H9 (cell line): ENCODE measurements around the gene NAALADL1. TPM values are rescaled to one million over a fixed set of nuclear protein-coding genes. Genes with fewer than 3 reads are reported as not detected.

ENCODE experiments used
- DNase-seq: peaks from one replicate; pipeline ENCODE4 v3.0.0-alpha.2; 2017
- H2AFZ ChIP-seq: one replicate; pipeline ENCODE4 v1.6.1; 2013; ENCODE audit warnings: mild to moderate bottlenecking, low read length, control low read depth, moderate library complexity
- H2AK5ac ChIP-seq: 2 replicates; pipeline ENCODE4 v1.6.1; 2013; ENCODE audit warnings: low read length, control low read depth, mixed read lengths; ENCODE audit not compliant: insufficient read length
- H2BK120ac ChIP-seq: one replicate; pipeline ENCODE4 v1.6.1; 2013; ENCODE audit warnings: low read depth, mild to moderate bottlenecking, low read length, control low read depth, inconsistent platforms; ENCODE audit not compliant: poor library complexity, severe bottlenecking
- H2BK12ac ChIP-seq: 2 replicates; pipeline ENCODE4 v1.6.1; 2013; ENCODE audit warnings: low read length, control low read depth, mixed read lengths, low read depth; ENCODE audit not compliant: insufficient read length
- H2BK15ac ChIP-seq: 2 replicates; pipeline ENCODE4 v1.6.1; 2013; ENCODE audit warnings: low read depth, low read length, control low read depth
- H2BK20ac ChIP-seq: one replicate; pipeline ENCODE4 v1.6.1; 2013; ENCODE audit warnings: low read depth, mild to moderate bottlenecking, low read length, control low read depth, inconsistent platforms; ENCODE audit not compliant: poor library complexity, severe bottlenecking
- H2BK5ac ChIP-seq: 2 replicates; pipeline ENCODE4 v1.6.1; 2013; ENCODE audit warnings: low read length, control low read depth, mixed read lengths; ENCODE audit not compliant: insufficient read length
- H3K14ac ChIP-seq: 2 replicates; pipeline ENCODE4 v1.6.1; 2013; ENCODE audit warnings: low read length, control low read depth; ENCODE audit not compliant: insufficient read depth
- H3K18ac ChIP-seq: 2 replicates; pipeline ENCODE4 v1.6.1; 2013; ENCODE audit warnings: low read depth, mild to moderate bottlenecking, mixed read lengths, low read length, control low read depth; ENCODE audit not compliant: insufficient read length
- H3K23ac ChIP-seq: 2 replicates; pipeline ENCODE4 v1.6.1; 2013; ENCODE audit warnings: low read length, control low read depth, mixed read lengths, low read depth; ENCODE audit not compliant: insufficient read length
- H3K23me2 ChIP-seq: 2 replicates; pipeline ENCODE4 v1.6.1; 2013; ENCODE audit warnings: low read depth, mild to moderate bottlenecking, mixed read lengths, low read length, control low read depth; ENCODE audit not compliant: insufficient read length, poor library complexity, severe bottlenecking
- H3K27ac ChIP-seq: 2 replicates; pipeline ENCODE4 v1.5.1; 2013; ENCODE audit warnings: low read length, control low read depth, mixed read lengths, low read depth; ENCODE audit not compliant: insufficient read length
- H3K27me3 ChIP-seq: 2 replicates; pipeline ENCODE4 v1.6.1; 2013; ENCODE audit warnings: low read length, control low read depth, inconsistent platforms; ENCODE audit not compliant: insufficient read depth
- H3K4ac ChIP-seq: 2 replicates; pipeline ENCODE4 v1.6.1; 2013; ENCODE audit warnings: low read depth, mild to moderate bottlenecking, control low read depth, inconsistent platforms, low read length, moderate library complexity
- H3K4me1 ChIP-seq: 2 replicates; pipeline ENCODE4 v1.6.1; 2013; ENCODE audit warnings: low read length, control low read depth, inconsistent platforms; ENCODE audit not compliant: insufficient read depth
- H3K4me2 ChIP-seq: 2 replicates; pipeline ENCODE4 v1.6.1; 2013; ENCODE audit warnings: low read length, control low read depth, mixed read lengths; ENCODE audit not compliant: insufficient read length, insufficient read depth
- H3K56ac ChIP-seq: 2 replicates; pipeline ENCODE4 v1.6.1; 2013; ENCODE audit warnings: low read depth, mild to moderate bottlenecking, mixed read lengths, low read length, control low read depth; ENCODE audit not compliant: insufficient read length
- H3K79me1 ChIP-seq: 2 replicates; pipeline ENCODE4 v1.6.1; 2013; ENCODE audit warnings: low read depth, mild to moderate bottlenecking, moderate library complexity, low read length, control low read depth, inconsistent platforms; ENCODE audit not compliant: insufficient read depth, poor library complexity, severe bottlenecking
- H3K79me2 ChIP-seq: 2 replicates; pipeline ENCODE4 v1.6.1; 2013; ENCODE audit warnings: low read length, control low read depth, inconsistent platforms; ENCODE audit not compliant: insufficient read depth
- H3K9ac ChIP-seq: 2 replicates; pipeline ENCODE4 v1.6.1; 2013; ENCODE audit warnings: low read length, control low read depth, mixed read lengths; ENCODE audit not compliant: insufficient read length; ENCODE audit errors: extremely low read depth
- H3K9me3 ChIP-seq: one replicate; pipeline ENCODE4 v1.6.1; 2013; ENCODE audit warnings: low read depth, low read length, inconsistent platforms; ENCODE audit not compliant: control insufficient read depth
- H3T11ph ChIP-seq: one replicate; pipeline ENCODE4 v1.6.1; 2013; ENCODE audit warnings: mild to moderate bottlenecking, low read length, control low read depth, inconsistent platforms
- H4K20me1 ChIP-seq: one replicate; pipeline ENCODE4 v1.6.1; 2013; ENCODE audit not compliant: control insufficient read depth, insufficient read length, insufficient read depth
- H4K5ac ChIP-seq: 2 replicates; pipeline ENCODE4 v1.6.1; 2013; ENCODE audit warnings: low read depth, mild to moderate bottlenecking, mixed read lengths, low read length, control low read depth; ENCODE audit not compliant: insufficient read length
- H4K8ac ChIP-seq: replicated peaks from 2 replicates; pipeline ENCODE4 v1.6.1; 2013; ENCODE audit warnings: low read length, control low read depth, mixed read lengths, low read depth; ENCODE audit not compliant: insufficient read length
- H4K91ac ChIP-seq: 2 replicates; pipeline ENCODE4 v1.6.1; 2013; ENCODE audit warnings: low read depth, mild to moderate bottlenecking, moderate library complexity, mixed read lengths, low read length, control low read depth; ENCODE audit not compliant: insufficient read length
- H3K27ac Mint-ChIP-seq, 3 experiments: 2 replicates in 2 of 3; 3 replicates in 1 of 3; pipeline ENCODE4 v1.8.0; 2020 to 2021; ENCODE audit warnings: mixed read lengths in 3 of 3, mild to moderate bottlenecking in 1 of 3, moderate library complexity in 1 of 3
- H3K27me3 Mint-ChIP-seq: 2 replicates; pipeline ENCODE4 v1.8.0; 2021; ENCODE audit warnings: low read depth, mild to moderate bottlenecking, moderate library complexity, mixed read lengths
- H3K36me3 Mint-ChIP-seq, 3 experiments: 2 replicates in 2 of 3; 3 replicates in 1 of 3; pipeline ENCODE4 v1.8.0; 2020 to 2021; ENCODE audit warnings: low read depth in 3 of 3, mixed read lengths in 3 of 3; ENCODE audit not compliant: insufficient read depth in 1 of 3
- H3K4me1 Mint-ChIP-seq, 2 experiments: 2 replicates each; pipeline ENCODE4 v1.8.0; 2020; ENCODE audit warnings: mixed read lengths in 2 of 2
- H3K4me3 Mint-ChIP-seq, 2 experiments: 2 replicates in 1 of 2; 3 replicates in 1 of 2; pipeline ENCODE4 v1.8.0; 2020 to 2021; ENCODE audit warnings: mild to moderate bottlenecking in 2 of 2, mixed read lengths in 2 of 2, moderate library complexity in 1 of 2
- H3K9me3 Mint-ChIP-seq, 2 experiments: 2 replicates in 1 of 2; 3 replicates in 1 of 2; pipeline ENCODE4 v1.8.0; 2020; ENCODE audit warnings: mild to moderate bottlenecking in 2 of 2, mixed read lengths in 2 of 2, moderate library complexity in 1 of 2
- CTCF ChIP-seq: fragments of 200-600 bp; sonication (generic); conservative IDR thresholded peaks from 3 replicates; pipeline ENCODE4 v1.8.0; 2021; ENCODE audit warnings: antibody characterized with exemption, mild to moderate bottlenecking
- WGBS: extraction: QIAGEN DNeasy Blood & Tissue Kit; methylation state at CpG from one replicate; pipeline ENCODE4 v1.1.7; 2013; ENCODE audit warnings: missing lambda C conversion rate, low lambda C conversion rate, mixed read lengths; ENCODE audit not compliant: insufficient read length; ENCODE audit errors: extremely low coverage; 5-methylcytosine and 5-hydroxymethylcytosine counted together
- total RNA-seq: library from RNA; stranded (reverse); gene quantifications from 2 replicates; pipeline ENCODE4 v1.2.1, GENCODE V29; 2021

The NAALADL1 gene
- total RNA-seq, 1 experiment from 2014 or later, result 1.0 TPM

- peaks cover 5 to 7% of the 10 kb centered on the region in 2 experiments for H3K4me1 Mint-ChIP-seq
- H2AFZ ChIP-seq, result no peak overlapping the region
- no peak overlapping the region for H3K23ac ChIP-seq
- H3K4me3 Mint-ChIP-seq, result no peak overlapping the region; a peak in 1 of 5 replicates
- H4K91ac ChIP-seq, result no peak overlapping the region
- no peaks in the 10 kb centered on the region for H3K9me3 ChIP-seq
- no peaks in the 10 kb centered on the region for H3K36me3 Mint-ChIP-seq
- no peak overlapping the region for H2BK15ac ChIP-seq
- H2BK120ac ChIP-seq, result no peak overlapping the region
- H3K79me2 ChIP-seq, result no peaks in the 10 kb centered on the region
- no peak overlapping the region for H3K27ac Mint-ChIP-seq
- H3K18ac ChIP-seq, result no peak overlapping the region
- no peak overlapping the region for H4K5ac ChIP-seq
- H2BK12ac ChIP-seq, result no peak overlapping the region
- no peaks in the 10 kb centered on the region for H3K23me2 ChIP-seq
- no peak overlapping the region for H3T11ph ChIP-seq
- H3K27ac ChIP-seq, result no peak overlapping the region
- H4K20me1 ChIP-seq, result no peaks in the 10 kb centered on the region
- H4K8ac ChIP-seq, result no peak overlapping the region
- H3K9me3 Mint-ChIP-seq, result no peaks in the 10 kb centered on the region
- H3K79me1 ChIP-seq, result no peaks in the 10 kb centered on the region
- no peak overlapping the region for H2BK20ac ChIP-seq
- no peak overlapping the region for H3K9ac ChIP-seq
- H3K4me2 ChIP-seq, result no peak overlapping the region
- H3K27me3 Mint-ChIP-seq, result peaks cover 1% of the 10 kb centered on the region; the same call in 1 of the 2 replicates
- H3K14ac ChIP-seq, result no peak overlapping the region
- H3K4ac ChIP-seq, result no peak overlapping the region
- H2AK5ac ChIP-seq, result no peak overlapping the region
- H2BK5ac ChIP-seq, result no peak overlapping the region
- H3K27me3 ChIP-seq, result no peaks in the 10 kb centered on the region
- no peaks in the 10 kb centered on the region for H3K4me1 ChIP-seq
- no peak overlapping the region for H3K56ac ChIP-seq
- no peak for DNase-seq
- no CpG with 5 or more reads among the region's 5 CpGs for WGBS
- TF ChIP-seq CTCF, result no peak
Observed at GRCh38 chr11:65002706-65003105, 55.6 kb downstream of the NAALADL1 start.
